ENCODE measurements around the gene TBC1D5.

DNA sequence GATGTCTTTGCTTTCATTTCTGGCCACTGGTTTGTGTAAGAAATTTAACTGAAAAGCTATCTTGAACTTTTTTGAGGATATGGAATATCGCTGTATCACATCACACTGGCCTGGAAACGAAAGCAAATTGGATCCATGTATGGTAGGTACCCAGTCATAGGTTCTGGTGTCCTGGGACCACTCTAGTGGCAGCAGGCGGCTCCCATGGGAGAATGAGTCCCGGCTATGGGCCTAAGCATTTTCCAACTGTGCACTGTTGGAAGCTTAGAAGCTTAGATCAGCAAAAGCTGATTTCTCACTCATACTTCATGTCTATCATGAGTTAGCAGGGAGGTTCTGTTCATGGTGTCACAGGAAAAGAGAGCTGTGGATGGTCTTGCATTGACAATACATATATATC lies 534.5 kb downstream of the TBC1D5 start:
- TF ChIP-seq TAF1 (IDR thresholded peaks at IDR 0.05; ENCODE audit: borderline replicate concordance, insufficient read depth, low read length) (no peak), SIN3A (IDR thresholded peaks at IDR 0.05; ENCODE audit: borderline replicate concordance, insufficient read depth, low read length) (no peak)

Data from PFSK-1 (cell line).